SK-N-MC (cell line): ENCODE data around the gene PRR19.

Source experiments
- EZH2 ChIP-seq: fragments of 200-600 bp; sonication (generic); IDR thresholded peaks from one replicate; pipeline ENCODE4 v1.6.1; 2017; ENCODE audit warnings: antibody characterized with exemption
- FOXP2 ChIP-seq: optimal IDR thresholded peaks from 2 replicates; pipeline ENCODE3; 2011; ENCODE audit warnings: mild to moderate bottlenecking, moderate library complexity; ENCODE audit not compliant: insufficient read depth; ENCODE audit errors: extremely low read length, control extremely low read depth
- POLR2AphosphoS5 ChIP-seq: IDR thresholded peaks from 2 replicates; pipeline ENCODE4 v1.6.1; 2012; ENCODE audit warnings: mild to moderate bottlenecking, low read depth, low read length, borderline replicate concordance

DNA sequence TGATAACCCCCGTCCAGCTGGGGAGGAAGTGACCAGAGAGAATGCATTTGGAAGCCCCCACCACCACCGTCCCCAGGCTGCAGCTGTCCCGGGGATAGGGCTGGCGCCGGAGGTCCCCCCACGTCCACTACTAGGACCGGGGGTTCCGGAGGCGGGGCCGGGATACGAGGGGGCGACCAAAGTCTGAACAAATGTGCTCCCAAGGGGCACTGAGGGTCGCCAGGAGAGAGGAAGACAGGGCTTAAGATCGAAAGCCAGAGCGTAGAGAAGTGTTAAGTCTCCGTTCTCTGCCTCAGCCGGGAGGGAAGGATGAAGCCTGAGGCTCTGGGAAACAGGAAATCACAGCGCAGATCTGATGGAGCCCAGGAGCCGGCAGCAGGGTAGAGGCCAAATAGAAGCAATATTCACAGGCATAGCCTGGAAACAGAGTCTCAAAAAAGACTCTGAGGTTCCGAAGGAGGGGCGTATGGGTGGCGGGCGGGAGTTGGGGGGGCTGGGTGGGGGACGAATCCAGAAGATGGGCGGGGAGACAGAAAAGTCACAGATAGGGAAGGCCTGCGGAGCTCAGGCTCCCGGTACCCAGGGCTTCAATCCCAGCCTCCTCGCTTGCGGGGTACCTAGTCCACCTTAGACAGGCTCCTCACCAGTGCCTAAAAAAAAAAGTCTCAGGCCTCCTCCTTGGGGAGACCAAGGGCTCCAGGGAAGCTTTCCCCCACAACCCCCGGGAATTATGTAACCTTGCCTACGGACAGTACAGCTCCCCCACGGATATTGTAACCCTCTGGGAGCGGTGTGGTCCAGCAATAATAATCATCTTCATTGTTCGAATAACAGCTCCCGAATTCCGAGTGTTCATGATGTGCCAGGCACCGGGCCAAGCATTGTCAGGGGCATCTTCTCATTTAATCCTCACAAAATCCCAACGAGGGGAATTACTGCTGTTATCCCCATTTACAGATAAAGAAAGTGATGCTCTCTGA lies 45.9 kb upstream of the PRR19 start:
- peak; percentile 76 for TF ChIP-seq POLR2AphosphoS5
- TF ChIP-seq EZH2, result no peak
- TF ChIP-seq FOXP2, result no peak
